ENCODE data around the gene ATG9A. TPM values are rescaled to one million over a fixed set of nuclear protein-coding genes. Genes with fewer than 3 reads are reported as not detected.

ATG9A gene
- total and polyA plus RNA-seq, 9 of the 15 experiments (the other 6 are each of a cell fraction or from before 2014, with no cell fraction given) = 0.25 to 65.6 (median 23.4) TPM

DNA sequence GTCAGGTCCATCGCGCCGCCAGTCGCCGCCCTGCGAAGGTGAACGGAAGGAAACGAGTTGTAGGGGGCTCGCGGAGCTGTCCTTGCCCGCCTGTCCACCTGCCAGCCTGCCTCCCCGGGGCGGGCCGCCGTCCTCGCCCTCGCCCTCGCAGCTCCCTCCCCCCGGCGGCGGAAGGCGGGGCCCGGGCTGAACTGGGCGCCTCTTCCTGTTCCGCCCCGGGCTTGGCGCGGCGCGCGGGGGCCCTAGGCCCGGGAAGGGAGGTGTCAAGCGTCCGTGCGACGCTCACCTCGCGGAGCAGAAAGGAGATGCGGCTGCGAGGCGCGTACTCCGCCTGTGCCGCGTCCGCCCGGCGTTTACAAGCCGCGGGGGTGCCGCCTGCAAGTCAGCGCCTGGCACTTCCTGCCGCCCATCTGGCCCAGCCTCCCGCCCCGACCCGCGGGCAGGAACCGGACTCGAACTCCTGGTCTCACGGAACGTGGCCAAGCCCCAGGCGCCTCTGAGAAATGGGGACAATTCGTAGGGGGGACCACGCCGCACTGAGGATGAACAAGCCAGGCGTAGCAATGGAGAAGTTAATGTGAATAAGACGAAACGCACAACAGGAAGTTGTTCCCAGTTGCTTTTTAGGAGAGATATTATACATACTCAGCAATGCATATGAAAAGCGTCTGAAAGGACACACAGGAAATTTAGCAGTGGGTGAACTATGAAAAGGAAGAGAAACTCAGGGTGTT, 52.5 kb downstream of the ATG9A start, which contains the start of gene CNPPD1 (continued):
- TF ChIP-seq E2F6 (IDR thresholded peaks at IDR 0.05; ENCODE audit: borderline replicate concordance in 1 of 2, extremely low read depth in 1 of 2, insufficient read depth in 1 of 2, insufficient read length in 1 of 2, low read depth in 1 of 2, low read length in 1 of 2, poor library complexity in 1 of 2, severe bottlenecking in 1 of 2) = peak; percentile 89 to 96
- no peak for TF ChIP-seq NR4A1 (CRISPR knock-in tag; IDR thresholded peaks at IDR 0.05)
- TF ChIP-seq NR4A1 (tag; IDR thresholded peaks at IDR 0.05) = peak; percentile 51; the same call in 1 of the 2 replicates
- TF ChIP-seq NUFIP1 (IDR thresholded peaks at IDR 0.05; ENCODE audit: partially characterized antibody) = no peak
- TF ChIP-seq, protein P1, sequence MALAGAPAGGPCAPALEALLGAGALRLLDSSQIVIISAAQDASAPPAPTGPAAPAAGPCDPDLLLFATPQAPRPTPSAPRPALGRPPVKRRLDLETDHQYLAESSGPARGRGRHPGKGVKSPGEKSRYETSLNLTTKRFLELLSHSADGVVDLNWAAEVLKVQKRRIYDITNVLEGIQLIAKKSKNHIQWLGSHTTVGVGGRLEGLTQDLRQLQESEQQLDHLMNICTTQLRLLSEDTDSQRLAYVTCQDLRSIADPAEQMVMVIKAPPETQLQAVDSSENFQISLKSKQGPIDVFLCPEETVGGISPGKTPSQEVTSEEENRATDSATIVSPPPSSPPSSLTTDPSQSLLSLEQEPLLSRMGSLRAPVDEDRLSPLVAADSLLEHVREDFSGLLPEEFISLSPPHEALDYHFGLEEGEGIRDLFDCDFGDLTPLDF (CRISPR knock-in tag; IDR thresholded peaks at IDR 0.05) = peak; percentile 57; the same call in 1 of the 2 replicates
- TF ChIP-seq SUPT5H (IDR thresholded peaks at IDR 0.05) = peak; percentile 75
- no peak for TF ChIP-seq CEBPG (CRISPR knock-in tag; IDR thresholded peaks at IDR 0.05)
- TF ChIP-seq CEBPG (tag; conservative IDR thresholded peaks at IDR 0.05 in 1 of 2, IDR thresholded peaks at IDR 0.05 in 1 of 2) = no peak
- TF ChIP-seq HMGN3 (IDR thresholded peaks at IDR 0.05; ENCODE audit: borderline replicate concordance, extremely low read depth, insufficient read length, low read depth, low read length) = peak; percentile 57
- peak; percentile 96 for TF ChIP-seq HNRNPL (IDR thresholded peaks at IDR 0.05; ENCODE audit: low read depth, low read length)
- no peak for TF ChIP-seq TARDBP (IDR thresholded peaks at IDR 0.05)
- no peak for TF ChIP-seq ATF4 (CRISPR knock-in tag; IDR thresholded peaks at IDR 0.05)
- TF ChIP-seq ZNF282 (CRISPR knock-in tag; IDR thresholded peaks at IDR 0.05) = peak; percentile 92; the same call in 1 of the 2 replicates
- peak; percentile 80 for TF ChIP-seq E2F3 (CRISPR knock-in tag; IDR thresholded peaks at IDR 0.05)
- peak; percentile 97 for TF ChIP-seq VEZF1 (CRISPR knock-in tag; IDR thresholded peaks at IDR 0.05)
- TF ChIP-seq ZNF592 (IDR thresholded peaks at IDR 0.05) = peak; percentile 85
- peak; percentile 80 for TF ChIP-seq ZNF766 (CRISPR knock-in tag; conservative IDR thresholded peaks at IDR 0.05)
